ENCODE data around the gene SVOP.

GRCh38 chr12:108916336-108916735 is 104.5 kb downstream of the SVOP start:
- TF ChIP-seq CTCF (IDR thresholded peaks at IDR 0.05; ENCODE audit: insufficient read depth, low read length, poor library complexity, severe bottlenecking) (no peak), EZH2phosphoT487 (conservative IDR thresholded peaks at IDR 0.05; ENCODE audit: low read length) (no peak)

All from SU-DHL-6 (cell line).